K562 (cell line): ENCODE data around the gene SEC61A1. TPM values are rescaled to one million over a fixed set of nuclear protein-coding genes. Genes with fewer than 3 reads are reported as not detected.

Experiments used
- ATAC-seq: fragments of 200-7000 bp; cut with Tn5 transposase; 3 replicates; pipeline ENCODE4 v1.9.1; 2020; ENCODE audit warnings: moderate library complexity
- BruUV-seq: library from RNA; stranded (reverse); fragments of 400-500 nt; replicated peaks from 2 replicates; lab custom pipeline; 2021; lab: Mats Ljungman, UMichigan
- CTCF ChIA-PET: fragments of 300-600 bp; formaldehyde crosslinking; extraction: SDS; loops from one replicate; lab custom pipeline; 2021; ENCODE audit warnings: low intra/inter-chr PET ratio; lab: Yijun Ruan, JAX
- POLR2A ChIA-PET: fragments of 300-600, 350-650 bp; sonication (Branson Sonifier 250); formaldehyde crosslinking; extraction: SDS; loops from one replicate; lab custom pipeline; 2021; ENCODE audit warnings: antibody characterized with exemption, inconsistent platforms; lab: Yijun Ruan, JAX
- DNase-seq, 4 experiments: peaks; one replicate each; pipeline versions ENCODE4 v3.0.0 to v3.0.0-alpha.2; 2011 to 2018; ENCODE audit warnings: low spot score in 3 of 4, mixed read lengths in 3 of 4; ENCODE audit errors: extremely low read depth in 1 of 4
- FAIRE-seq: peaks from 2 replicates; lab custom pipeline; 2011; peaks lifted over from hg19 to GRCh38; lab: Jason Lieb, UNC
- H2AFZ ChIP-seq: 2 replicates; pipeline ENCODE4 v1.6.0; 2011; ENCODE audit warnings: low read depth, low read length, control low read depth, inconsistent platforms
- H3K27ac ChIP-seq: fragments of 200-600 bp; 3 replicates; pipeline ENCODE4 v1.8.0; 2011; ENCODE audit warnings: low read depth, mild to moderate bottlenecking, control low read depth, inconsistent platforms, low read length, moderate library complexity, mixed read lengths; ENCODE audit errors: extremely low read depth
- H3K27me3 ChIP-seq, 2 experiments: fragments of 300-600 bp in 1 of 2; 2 replicates in 1 of 2; 3 replicates in 1 of 2; pipeline versions ENCODE4 v1.6.0 to v1.8.0; 2011; ENCODE audit warnings: inconsistent platforms in 2 of 2, low read length in 2 of 2, mild to moderate bottlenecking in 1 of 2, mixed read lengths in 1 of 2, moderate library complexity in 1 of 2; ENCODE audit not compliant: control insufficient read depth in 2 of 2, insufficient read depth in 2 of 2
- H3K36me3 ChIP-seq: fragments of 300-600 bp; 3 replicates; pipeline ENCODE4 v1.8.0; 2011; ENCODE audit warnings: mild to moderate bottlenecking, low read length, inconsistent platforms; ENCODE audit not compliant: control insufficient read depth, insufficient read depth
- H3K4me1 ChIP-seq, 2 experiments: fragments of 200-600 bp in 1 of 2; replicated peaks in 1 of 2; 2 replicates in 1 of 2; 3 replicates in 1 of 2; pipeline versions ENCODE4 v1.5.1 to v1.8.0; 2011; ENCODE audit warnings: inconsistent platforms in 2 of 2, low read length in 2 of 2, mild to moderate bottlenecking in 1 of 2, mixed read lengths in 1 of 2, moderate library complexity in 1 of 2; ENCODE audit not compliant: control insufficient read depth in 2 of 2, insufficient read depth in 2 of 2
- H3K4me2 ChIP-seq: 2 replicates; pipeline ENCODE4 v1.6.1; 2011; ENCODE audit warnings: low read length, control low read depth, inconsistent platforms, mixed read lengths; ENCODE audit not compliant: insufficient read depth
- H3K4me3 ChIP-seq: fragments of 200-600 bp; sonication (generic), shearing (Covaris generic); 2 replicates; pipeline ENCODE4 v1.5.1; 2016; ENCODE audit warnings: control low read depth, inconsistent platforms
- H3K79me2 ChIP-seq: fragments of 200-600 bp; 3 replicates; pipeline ENCODE4 v1.8.0; 2011; ENCODE audit warnings: low read length, inconsistent platforms; ENCODE audit not compliant: control insufficient read depth, insufficient read depth
- H3K9ac ChIP-seq, 2 experiments: 2 replicates each; pipeline versions ENCODE4 v1.6.0 to v1.6.1; 2011; ENCODE audit warnings: low read depth in 2 of 2, low read length in 2 of 2, control low read depth in 1 of 2, inconsistent platforms in 1 of 2, mild to moderate bottlenecking in 1 of 2, mixed read lengths in 1 of 2; ENCODE audit not compliant: insufficient read depth in 1 of 2
- H3K9me1 ChIP-seq: one replicate; pipeline ENCODE4 v1.6.0; 2011; ENCODE audit warnings: inconsistent platforms, mild to moderate bottlenecking, low read length, moderate library complexity; ENCODE audit not compliant: control insufficient read depth, insufficient read depth
- H3K9me3 ChIP-seq: replicated peaks from 2 replicates; pipeline ENCODE4 v1.5.1; 2011; ENCODE audit warnings: low read depth, low read length, inconsistent platforms; ENCODE audit not compliant: control insufficient read depth, insufficient read depth
- H4K20me1 ChIP-seq: replicated peaks from 2 replicates; pipeline ENCODE4 v1.6.1; 2011; ENCODE audit warnings: low read length, inconsistent platforms, mixed read lengths; ENCODE audit not compliant: control insufficient read depth, insufficient read depth
- CCNT2 ChIP-seq: IDR thresholded peaks from 2 replicates; pipeline ENCODE4 v1.6.1; 2011; ENCODE audit warnings: borderline replicate concordance, low read depth, mild to moderate bottlenecking, moderate library complexity, mixed read lengths, low read length; ENCODE audit not compliant: insufficient read length; ENCODE audit errors: extremely low read depth
- COPS2 ChIP-seq: fragments of 450-650 bp; conservative IDR thresholded peaks from 2 replicates; pipeline ENCODE4 v1.6.1; 2016; ENCODE audit warnings: mild to moderate bottlenecking, moderate library complexity
- GATAD2A ChIP-seq: fragments of 450-650 bp; IDR thresholded peaks from 2 replicates; pipeline ENCODE4 v1.6.1; 2017
- HMBOX1 ChIP-seq: sonication (generic); IDR thresholded peaks from 2 replicates; pipeline ENCODE4 v1.6.1; 2016
- NFATC3 ChIP-seq: fragments of 450-650 bp; IDR thresholded peaks from 2 replicates; pipeline ENCODE4 v1.6.1; 2017; ENCODE audit warnings: mild to moderate bottlenecking
- RFX5 ChIP-seq: IDR thresholded peaks from 2 replicates; pipeline ENCODE4 v1.6.1; 2011; ENCODE audit warnings: low read depth, mild to moderate bottlenecking, improper control_type of control experiment, low read length
- SMARCE1 ChIP-seq: fragments of 450-650 bp; IDR thresholded peaks from 2 replicates; pipeline ENCODE4 v1.7.1; 2016; ENCODE audit warnings: mild to moderate bottlenecking
- SOX6 ChIP-seq: fragments of 450-650 bp; IDR thresholded peaks from 2 replicates; pipeline ENCODE4 v1.6.1; 2014; ENCODE audit warnings: mild to moderate bottlenecking
- TAL1 ChIP-seq: fragments of 450-650 bp; IDR thresholded peaks from 2 replicates; pipeline ENCODE4 v1.6.1; 2016; ENCODE audit warnings: mild to moderate bottlenecking
- TSHZ1 ChIP-seq: fragments of 250-450 bp; sonication (Bioruptor Pico); IDR thresholded peaks from 2 replicates; pipeline ENCODE4 v1.4.0; 2020; ENCODE audit warnings: mild to moderate bottlenecking, moderate library complexity
- USF2 ChIP-seq: sonication (generic); formaldehyde crosslinking; IDR thresholded peaks from 2 replicates; pipeline ENCODE4 v1.5.0; 2020; ENCODE audit warnings: missing genetic modification reagents
- ZBTB49 ChIP-seq: sonication (generic); formaldehyde crosslinking; IDR thresholded peaks from 2 replicates; pipeline ENCODE4 v1.8.0; 2022; ENCODE audit warnings: missing genetic modification reagents, mild to moderate bottlenecking, borderline replicate concordance
- ZFP30 ChIP-seq: fragments of 250-450 bp; sonication (Bioruptor Pico); IDR thresholded peaks from 2 replicates; pipeline ENCODE4 v1.8.0; 2022; ENCODE audit warnings: moderate library complexity, mild to moderate bottlenecking, inconsistent platforms, borderline replicate concordance
- ZNF174 ChIP-seq: fragments of 250-450 bp; sonication (Bioruptor Pico); IDR thresholded peaks from 2 replicates; pipeline ENCODE4 v1.4.0; 2020; ENCODE audit warnings: mild to moderate bottlenecking
- WGBS: fragments of 100-300 bp; shearing (Covaris generic); methylation state at CpG from one replicate; pipeline ENCODE4 v1.1.6; 2016; ENCODE audit warnings: low coverage, mixed read lengths; ENCODE audit not compliant: insufficient coverage; ENCODE audit errors: missing lambda C conversion rate; 5-methylcytosine and 5-hydroxymethylcytosine counted together
- in situ Hi-C: fragments of 300-500 bp; cut with MboI; formaldehyde crosslinking; loops from 4 replicates; pipeline ENCODE4 v1.15.0; 2018; ENCODE audit warnings: inconsistent platforms, mixed read lengths
- intact Hi-C: fragments of 100-400 bp; cut with micrococcal nuclease; formaldehyde crosslinking; loops from 2 replicates; pipeline ENCODE4 v1.14.2; 2022
- polyA plus RNA-seq, 8 experiments: library from polyadenylated mRNA; depleted of rRNA in 4 of 8; stranded (reverse) in 5 of 8; unstranded in 3 of 8; fragments of >200 nt; fragmentation: Nextera tagmentation in 2 of 8; fragmentation: Illumina TruSeq in 1 of 8; extraction: Ambion mirVana in 2 of 8; extraction: Trizol in 1 of 8; gene quantifications; 2 replicates each; pipeline versions ENCODE4 v1.2.1 to v1.2.3, GENCODE V29; 2011 to 2014; ENCODE audit warnings: inconsistent platforms in 1 of 8, missing spikeins in 1 of 8
- total RNA-seq, 7 experiments: library from RNA; depleted of rRNA in 6 of 7; stranded (reverse); fragments of >200 nt in 6 of 7; fragmentation: Illumina TruSeq in 2 of 7; extraction: Trizol in 2 of 7; gene quantifications; 2 replicates each; pipeline versions ENCODE4 v1.2.1 to v1.2.3, GENCODE V29; 2011 to 2021; ENCODE audit warnings: low replicate concordance in 1 of 7

SEC61A1 gene
- total and polyA plus RNA-seq, 9 of the 15 experiments (the other 6 are each of a cell fraction or from before 2014, with no cell fraction given): 1.9 to 140 (median 79.1) TPM

GRCh38 chr3:128073185-128073725, 21.0 kb downstream of the SEC61A1 start (continued):
- no peak for TF ChIP-seq HMBOX1
- no peak for TF ChIP-seq CCNT2
- TF ChIP-seq COPS2: no peak
- TF ChIP-seq TSHZ1 (CRISPR knock-in tag): no peak
- TF ChIP-seq SMARCE1: no peak

GRCh38 chr3:128073807-128074206, 21.6 kb downstream of the SEC61A1 start:
- Histone ChIP-seq H3K27ac (no peak overlapping the region), H2AFZ (no peak overlapping the region), H3K79me2 (peaks cover 21% of the 10 kb centered on the region; the same call in 2 of the 3 replicates), H3K9me3 (no peaks in the 10 kb centered on the region), H3K9me1 (peaks cover 3% of the 10 kb centered on the region), H3K4me3 (no peak overlapping the region), H3K9ac (no peak overlapping the region), H3K4me1 (peaks cover 19 to 46% of the 10 kb centered on the region in 2 experiments), H3K36me3 (peaks cover 72% of the 10 kb centered on the region), H3K4me2 (no peak overlapping the region), H3K27me3 (no peaks in the 10 kb centered on the region), H4K20me1 (peaks cover 10% of the 10 kb centered on the region; the same call in 1 of the 2 replicates)
- intact Hi-C loops: loop anchor here (2.0 to 10.0 kb wide), 2 partner anchors 59 to 421 kb away; partner anchors contain the start of gene GATA2
- FAIRE-seq (no peak), DNase-seq (no peak), ATAC-seq (no peak)
- CTCF ChIA-PET: no interaction called here
- no TSS peak for BruUV-seq
- WGBS: 87% methylated on average over 2 of the region's 2 CpGs
- in situ Hi-C loops: no loop called here
- POLR2A ChIA-PET: interaction anchor here (0.6 to 2.9 kb wide), 5 partner anchors 8 to 787 kb away, joined by 3 to 23 read pairs (median 5); no protein-coding TSS in a partner anchor
- no peak for TF ChIP-seq USF2 (CRISPR knock-in tag)
- TF ChIP-seq TAL1: no peak
- TF ChIP-seq ZBTB49 (CRISPR knock-in tag): no peak
- TF ChIP-seq RFX5: no peak
- no peak for TF ChIP-seq NFATC3
- TF ChIP-seq ZNF174: no peak
- TF ChIP-seq SOX6: no peak
- TF ChIP-seq GATAD2A: no peak
- TF ChIP-seq ZFP30 (CRISPR knock-in tag): no peak
